SK-N-SH treated with all-trans-retinoic acid at 6 μM for 48 hours (cell line): ENCODE data around the gene FAM111A.

Source experiments
- ATAC-seq: fragments of 200-7000 bp; cut with Tn5 transposase; 3 replicates; pipeline ENCODE4 v1.9.1; 2020; ENCODE audit warnings: mild to moderate bottlenecking, moderate library complexity
- ARNTL ChIP-seq: fragments of 450-650 bp; formaldehyde crosslinking; IDR thresholded peaks from 2 replicates; pipeline ENCODE4 v1.5.0; 2020; ENCODE audit warnings: low read depth, mild to moderate bottlenecking, moderate library complexity, borderline replicate concordance
- BACH2 ChIP-seq: fragments of 250-450 bp; sonication (Bioruptor Pico); IDR thresholded peaks from 2 replicates; pipeline ENCODE4 v1.9.0; 2021; ENCODE audit warnings: mild to moderate bottlenecking, borderline replicate concordance
- CREB5 ChIP-seq: fragments of 250-450 bp; sonication (Bioruptor Pico); IDR thresholded peaks from 2 replicates; pipeline ENCODE4 v1.5.1; 2020; ENCODE audit warnings: low read depth, mild to moderate bottlenecking, moderate library complexity
- CSDC2 ChIP-seq: fragments of 250-450 bp; sonication (Bioruptor Pico); IDR thresholded peaks from 2 replicates; pipeline ENCODE4 v1.5.0; 2020; ENCODE audit warnings: mild to moderate bottlenecking, moderate library complexity
- CSRNP3 ChIP-seq: fragments of 250-450 bp; sonication (Bioruptor Pico); IDR thresholded peaks from 2 replicates; pipeline ENCODE4 v1.5.1; 2021; ENCODE audit warnings: mild to moderate bottlenecking, moderate library complexity
- ESRRG ChIP-seq: fragments of 250-450 bp; sonication (Bioruptor Pico); IDR thresholded peaks from 2 replicates; pipeline ENCODE4 v1.6.1; 2021; ENCODE audit warnings: mild to moderate bottlenecking
- GLIS3 ChIP-seq: fragments of 250-450 bp; sonication (Bioruptor Pico); IDR thresholded peaks from 2 replicates; pipeline ENCODE4 v1.5.0; 2020; ENCODE audit warnings: mild to moderate bottlenecking, moderate library complexity
- ISL1 ChIP-seq: fragments of 250-450 bp; sonication (Bioruptor Pico); IDR thresholded peaks from 2 replicates; pipeline ENCODE4 v2.1.2; 2022; ENCODE audit warnings: mild to moderate bottlenecking, moderate library complexity
- OSR1 ChIP-seq: fragments of 250-450 bp; sonication (Bioruptor Pico); IDR thresholded peaks from 2 replicates; pipeline ENCODE4 v1.8.0; 2022; ENCODE audit warnings: moderate library complexity, mild to moderate bottlenecking, inconsistent platforms
- POU6F1 ChIP-seq: fragments of 250-450 bp; sonication (Bioruptor Pico); IDR thresholded peaks from 2 replicates; pipeline ENCODE4 v1.8.0; 2021; ENCODE audit warnings: low read depth, mild to moderate bottlenecking, moderate library complexity, borderline replicate concordance
- PPARA ChIP-seq: fragments of 250-450 bp; sonication (Bioruptor Pico); IDR thresholded peaks from 2 replicates; pipeline ENCODE4 v1.5.0; 2020; ENCODE audit warnings: mild to moderate bottlenecking, borderline replicate concordance
- RARB ChIP-seq: fragments of 250-450 bp; sonication (Bioruptor Pico); IDR thresholded peaks from 2 replicates; pipeline ENCODE4 v1.8.0; 2021; ENCODE audit warnings: mild to moderate bottlenecking, moderate library complexity
- TCF4 ChIP-seq: fragments of 250-450 bp; sonication (Bioruptor Pico); IDR thresholded peaks from 2 replicates; pipeline ENCODE4 v1.8.0; 2021; ENCODE audit warnings: mild to moderate bottlenecking, moderate library complexity, borderline replicate concordance
- TOX ChIP-seq: fragments of 250-450 bp; sonication (Bioruptor Pico); IDR thresholded peaks from 2 replicates; pipeline ENCODE4 v1.8.0; 2021; ENCODE audit warnings: mild to moderate bottlenecking, moderate library complexity, borderline replicate concordance
- ZC3H10 ChIP-seq: fragments of 250-450 bp; sonication (Bioruptor Pico); IDR thresholded peaks from 2 replicates; pipeline ENCODE4 v1.5.1; 2021; ENCODE audit warnings: mild to moderate bottlenecking, moderate library complexity
- ZFP3 ChIP-seq: fragments of 250-450 bp; sonication (Bioruptor Pico); IDR thresholded peaks from 2 replicates; pipeline ENCODE4 v1.5.0; 2020; ENCODE audit warnings: mild to moderate bottlenecking, moderate library complexity
- ZNF565 ChIP-seq: fragments of 450-650 bp; formaldehyde crosslinking; conservative IDR thresholded peaks from 2 replicates; pipeline ENCODE4 v1.5.0; 2020; ENCODE audit warnings: low read depth, mild to moderate bottlenecking, moderate library complexity
- ZNF70 ChIP-seq: fragments of 450-650 bp; formaldehyde crosslinking; IDR thresholded peaks from 2 replicates; pipeline ENCODE4 v1.5.0; 2020; ENCODE audit warnings: mild to moderate bottlenecking, moderate library complexity
- ZNF8 ChIP-seq: fragments of 450-650 bp; formaldehyde crosslinking; IDR thresholded peaks from 2 replicates; pipeline ENCODE4 v1.5.0; 2020; ENCODE audit warnings: mild to moderate bottlenecking, moderate library complexity
- TF ChIP-seq, protein P1 (sequence below): fragments of 250-450 bp; sonication (Bioruptor Pico); IDR thresholded peaks from 2 replicates; pipeline ENCODE4 v1.8.0; 2020; ENCODE audit warnings: mild to moderate bottlenecking, moderate library complexity, borderline replicate concordance
- TF ChIP-seq, protein P2 (sequence below): fragments of 250-450 bp; sonication (Bioruptor Pico); IDR thresholded peaks from 2 replicates; pipeline ENCODE4 v1.5.0; 2020; ENCODE audit warnings: mild to moderate bottlenecking, moderate library complexity

The FAM111A gene

DNA sequence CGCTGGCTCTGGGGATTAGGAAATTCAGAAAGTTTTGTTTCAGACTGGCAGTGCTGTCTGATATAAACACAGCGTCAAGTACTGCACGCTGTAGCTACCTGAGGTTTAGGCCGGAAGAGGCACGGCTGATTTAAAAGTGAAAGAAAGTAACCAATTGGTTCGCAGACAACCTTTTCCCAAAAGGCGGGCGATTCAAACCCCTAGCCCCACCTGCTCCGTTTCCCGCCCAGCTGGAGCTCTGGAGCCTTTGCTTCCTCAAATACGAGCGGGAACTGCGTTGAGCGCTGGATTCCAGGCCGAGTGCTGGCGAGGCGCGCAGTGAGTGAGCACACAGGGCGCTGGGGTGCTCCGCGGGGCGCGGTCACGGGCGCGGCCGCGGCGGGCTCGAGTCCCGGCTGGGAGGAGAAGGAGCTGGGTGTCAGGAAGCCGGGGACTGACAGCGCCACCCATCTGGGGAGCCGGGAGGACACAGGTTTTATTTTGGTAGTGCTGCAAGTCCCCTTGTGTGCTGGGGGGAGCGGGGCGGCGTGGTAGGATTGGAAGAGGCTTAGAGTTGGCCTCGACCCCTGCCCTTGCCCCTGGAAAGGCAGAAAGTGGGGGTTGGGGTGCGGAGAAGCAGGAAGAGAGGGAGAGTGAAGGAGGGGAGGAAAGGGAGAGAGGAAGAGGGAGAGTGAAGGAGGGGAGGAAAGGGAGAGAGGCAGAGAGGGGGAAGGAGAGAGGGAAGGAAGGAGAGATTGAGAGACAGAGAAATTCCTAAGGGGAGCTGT lies 2.1 kb downstream of the FAM111A start:
- TF ChIP-seq ARNTL (CRISPR knock-in tag) (no peak), RARB (CRISPR knock-in tag) (no peak)
- ATAC-seq = no peak

DNA sequence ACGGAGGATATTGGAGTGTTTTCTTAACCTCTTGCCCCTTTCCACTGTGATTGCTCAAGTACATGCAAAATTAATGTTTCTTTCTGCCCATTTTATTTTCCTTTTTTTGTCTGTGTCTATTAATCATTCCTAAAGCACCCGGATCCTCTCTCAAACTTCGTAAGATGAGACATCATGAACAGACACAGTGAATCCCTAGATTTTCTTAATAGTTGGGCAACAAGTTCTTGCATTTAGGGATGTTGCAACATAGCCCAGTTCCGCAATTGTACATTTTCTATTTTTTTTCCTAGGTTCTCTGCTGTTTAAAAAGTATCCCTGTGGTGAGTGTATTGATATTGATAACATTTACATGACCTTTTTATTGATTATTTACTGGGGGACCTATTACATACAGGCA lies 2.9 kb downstream of the FAM111A start:
- TF ChIP-seq POU6F1 (CRISPR knock-in tag) = no peak
- no peak for TF ChIP-seq ZNF8
- TF ChIP-seq CSRNP3 (CRISPR knock-in tag) = no peak
- no peak for TF ChIP-seq ZC3H10 (CRISPR knock-in tag)
- TF ChIP-seq, protein P1, sequence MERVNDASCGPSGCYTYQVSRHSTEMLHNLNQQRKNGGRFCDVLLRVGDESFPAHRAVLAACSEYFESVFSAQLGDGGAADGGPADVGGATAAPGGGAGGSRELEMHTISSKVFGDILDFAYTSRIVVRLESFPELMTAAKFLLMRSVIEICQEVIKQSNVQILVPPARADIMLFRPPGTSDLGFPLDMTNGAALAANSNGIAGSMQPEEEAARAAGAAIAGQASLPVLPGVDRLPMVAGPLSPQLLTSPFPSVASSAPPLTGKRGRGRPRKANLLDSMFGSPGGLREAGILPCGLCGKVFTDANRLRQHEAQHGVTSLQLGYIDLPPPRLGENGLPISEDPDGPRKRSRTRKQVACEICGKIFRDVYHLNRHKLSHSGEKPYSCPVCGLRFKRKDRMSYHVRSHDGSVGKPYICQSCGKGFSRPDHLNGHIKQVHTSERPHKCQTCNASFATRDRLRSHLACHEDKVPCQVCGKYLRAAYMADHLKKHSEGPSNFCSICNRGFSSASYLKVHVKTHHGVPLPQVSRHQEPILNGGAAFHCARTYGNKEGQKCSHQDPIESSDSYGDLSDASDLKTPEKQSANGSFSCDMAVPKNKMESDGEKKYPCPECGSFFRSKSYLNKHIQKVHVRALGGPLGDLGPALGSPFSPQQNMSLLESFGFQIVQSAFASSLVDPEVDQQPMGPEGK = no peak
- no peak for TF ChIP-seq OSR1 (CRISPR knock-in tag)
- no peak for TF ChIP-seq ESRRG
- no peak for TF ChIP-seq CSDC2 (CRISPR knock-in tag)
- TF ChIP-seq TOX (CRISPR knock-in tag) = no peak
- TF ChIP-seq GLIS3 (CRISPR knock-in tag) = no peak
- TF ChIP-seq ZNF70 = no peak
- no peak for TF ChIP-seq TCF4 (CRISPR knock-in tag)
- TF ChIP-seq ISL1 (CRISPR knock-in tag) = no peak
- no peak for ATAC-seq

- no peak for ATAC-seq
- TF ChIP-seq CSRNP3 (CRISPR knock-in tag) = no peak
- no peak for TF ChIP-seq ZNF565 (CRISPR knock-in tag)
- no peak for TF ChIP-seq ZNF70
- no peak for TF ChIP-seq TOX (CRISPR knock-in tag)
- no peak for TF ChIP-seq TCF4 (CRISPR knock-in tag)
- no peak for TF ChIP-seq PPARA (CRISPR knock-in tag)
- TF ChIP-seq ARNTL (CRISPR knock-in tag) = no peak
- no peak for TF ChIP-seq GLIS3 (CRISPR knock-in tag)
- TF ChIP-seq ZFP3 = no peak
- TF ChIP-seq ZNF8 = no peak
- no peak for TF ChIP-seq CREB5
- no peak for TF ChIP-seq BACH2 (CRISPR knock-in tag)
- TF ChIP-seq, protein P1 = no peak
- TF ChIP-seq ZC3H10 (CRISPR knock-in tag) = no peak
- TF ChIP-seq, protein P2, sequence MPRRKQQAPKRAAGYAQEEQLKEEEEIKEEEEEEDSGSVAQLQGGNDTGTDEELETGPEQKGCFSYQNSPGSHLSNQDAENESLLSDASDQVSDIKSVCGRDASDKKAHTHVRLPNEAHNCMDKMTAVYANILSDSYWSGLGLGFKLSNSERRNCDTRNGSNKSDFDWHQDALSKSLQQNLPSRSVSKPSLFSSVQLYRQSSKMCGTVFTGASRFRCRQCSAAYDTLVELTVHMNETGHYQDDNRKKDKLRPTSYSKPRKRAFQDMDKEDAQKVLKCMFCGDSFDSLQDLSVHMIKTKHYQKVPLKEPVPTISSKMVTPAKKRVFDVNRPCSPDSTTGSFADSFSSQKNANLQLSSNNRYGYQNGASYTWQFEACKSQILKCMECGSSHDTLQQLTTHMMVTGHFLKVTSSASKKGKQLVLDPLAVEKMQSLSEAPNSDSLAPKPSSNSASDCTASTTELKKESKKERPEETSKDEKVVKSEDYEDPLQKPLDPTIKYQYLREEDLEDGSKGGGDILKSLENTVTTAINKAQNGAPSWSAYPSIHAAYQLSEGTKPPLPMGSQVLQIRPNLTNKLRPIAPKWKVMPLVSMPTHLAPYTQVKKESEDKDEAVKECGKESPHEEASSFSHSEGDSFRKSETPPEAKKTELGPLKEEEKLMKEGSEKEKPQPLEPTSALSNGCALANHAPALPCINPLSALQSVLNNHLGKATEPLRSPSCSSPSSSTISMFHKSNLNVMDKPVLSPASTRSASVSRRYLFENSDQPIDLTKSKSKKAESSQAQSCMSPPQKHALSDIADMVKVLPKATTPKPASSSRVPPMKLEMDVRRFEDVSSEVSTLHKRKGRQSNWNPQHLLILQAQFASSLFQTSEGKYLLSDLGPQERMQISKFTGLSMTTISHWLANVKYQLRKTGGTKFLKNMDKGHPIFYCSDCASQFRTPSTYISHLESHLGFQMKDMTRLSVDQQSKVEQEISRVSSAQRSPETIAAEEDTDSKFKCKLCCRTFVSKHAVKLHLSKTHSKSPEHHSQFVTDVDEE = no peak
- TF ChIP-seq ESRRG = no peak
Measured at GRCh38 chr11:59151761-59152160, 9.1 kb downstream of the FAM111A start.
